WERI-Rb-1 (cell line): ENCODE data around the gene PACS1.

Source experiments
- DNase-seq: peaks from one replicate; pipeline ENCODE4 v3.0.0-alpha.2; 2020
- H3K27ac ChIP-seq: fragments of 250-450 bp; sonication (Bioruptor Pico); 2 replicates; pipeline ENCODE4 v1.5.1; 2020; ENCODE audit warnings: mild to moderate bottlenecking, moderate library complexity
- H3K27me3 ChIP-seq: fragments of 250-450 bp; sonication (Bioruptor Pico); 2 replicates; pipeline ENCODE4 v1.5.1; 2021; ENCODE audit warnings: mild to moderate bottlenecking, low read depth, moderate library complexity; ENCODE audit not compliant: insufficient read depth, severe bottlenecking
- H3K36me3 ChIP-seq: fragments of 250-450 bp; sonication (Bioruptor Pico); 2 replicates; pipeline ENCODE4 v1.5.1; 2020; ENCODE audit warnings: mild to moderate bottlenecking, moderate library complexity
- H3K4me3 ChIP-seq: 2 replicates; pipeline ENCODE4 v1.5.1; 2011; ENCODE audit warnings: low read depth, mild to moderate bottlenecking, control low read depth, low read length
- H3K9me3 ChIP-seq: fragments of 250-450 bp; sonication (Bioruptor Pico); 2 replicates; pipeline ENCODE4 v1.5.1; 2021; ENCODE audit warnings: mild to moderate bottlenecking, moderate library complexity; ENCODE audit not compliant: severe bottlenecking
- TF ChIP-seq, protein P1 (sequence below): IDR thresholded peaks from 2 replicates; pipeline ENCODE4 v1.5.1; 2011; ENCODE audit warnings: low read depth, mild to moderate bottlenecking, control low read depth, inconsistent platforms, low read length

The PACS1 gene

GRCh38 chr11:66263785-66264184 lies 193.7 kb downstream of the PACS1 start:
- Histone ChIP-seq H3K27ac (no peak overlapping the region), H3K4me3 (no peak overlapping the region), H3K27me3 (no peaks in the 10 kb centered on the region), H3K9me3 (no peaks in the 10 kb centered on the region), H3K36me3 (peaks cover 70% of the 10 kb centered on the region)
- TF ChIP-seq, protein P1, sequence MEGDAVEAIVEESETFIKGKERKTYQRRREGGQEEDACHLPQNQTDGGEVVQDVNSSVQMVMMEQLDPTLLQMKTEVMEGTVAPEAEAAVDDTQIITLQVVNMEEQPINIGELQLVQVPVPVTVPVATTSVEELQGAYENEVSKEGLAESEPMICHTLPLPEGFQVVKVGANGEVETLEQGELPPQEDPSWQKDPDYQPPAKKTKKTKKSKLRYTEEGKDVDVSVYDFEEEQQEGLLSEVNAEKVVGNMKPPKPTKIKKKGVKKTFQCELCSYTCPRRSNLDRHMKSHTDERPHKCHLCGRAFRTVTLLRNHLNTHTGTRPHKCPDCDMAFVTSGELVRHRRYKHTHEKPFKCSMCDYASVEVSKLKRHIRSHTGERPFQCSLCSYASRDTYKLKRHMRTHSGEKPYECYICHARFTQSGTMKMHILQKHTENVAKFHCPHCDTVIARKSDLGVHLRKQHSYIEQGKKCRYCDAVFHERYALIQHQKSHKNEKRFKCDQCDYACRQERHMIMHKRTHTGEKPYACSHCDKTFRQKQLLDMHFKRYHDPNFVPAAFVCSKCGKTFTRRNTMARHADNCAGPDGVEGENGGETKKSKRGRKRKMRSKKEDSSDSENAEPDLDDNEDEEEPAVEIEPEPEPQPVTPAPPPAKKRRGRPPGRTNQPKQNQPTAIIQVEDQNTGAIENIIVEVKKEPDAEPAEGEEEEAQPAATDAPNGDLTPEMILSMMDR = no peak
- no peak for DNase-seq

DNA sequence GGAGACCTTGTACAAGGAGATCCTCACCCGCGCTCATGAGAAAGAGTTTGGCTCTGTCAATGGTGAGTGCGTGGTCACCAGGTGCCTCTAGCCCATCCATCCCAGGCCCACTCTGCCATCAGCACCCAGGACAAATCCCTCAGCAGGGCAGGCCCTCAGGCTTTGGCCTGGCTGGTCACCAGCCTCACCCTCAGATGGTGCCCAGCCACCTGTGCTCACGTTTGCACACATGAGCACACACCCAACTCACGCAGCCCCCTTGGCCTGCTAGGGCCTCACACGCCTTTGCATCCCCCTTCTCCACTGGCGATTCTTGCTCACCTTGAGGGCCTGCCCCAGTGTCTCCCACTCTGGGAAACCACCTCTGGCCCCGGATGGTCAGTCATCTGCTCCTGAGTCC lies 194.3 kb downstream of the PACS1 start:
- H3K27me3 ChIP-seq = no peaks in the 10 kb centered on the region
- no peak overlapping the region for H3K27ac ChIP-seq
- TF ChIP-seq, protein P1 = no peak
- H3K4me3 ChIP-seq = no peak overlapping the region
- peaks cover 64% of the 10 kb centered on the region for H3K36me3 ChIP-seq
- H3K9me3 ChIP-seq = no peaks in the 10 kb centered on the region
- no peak for DNase-seq

GRCh38 chr11:66264914-66265313 lies 194.8 kb downstream of the PACS1 start:
- H3K36me3 ChIP-seq = peaks cover 60% of the 10 kb centered on the region
- TF ChIP-seq, protein P1 = peak; percentile 68

DNA sequence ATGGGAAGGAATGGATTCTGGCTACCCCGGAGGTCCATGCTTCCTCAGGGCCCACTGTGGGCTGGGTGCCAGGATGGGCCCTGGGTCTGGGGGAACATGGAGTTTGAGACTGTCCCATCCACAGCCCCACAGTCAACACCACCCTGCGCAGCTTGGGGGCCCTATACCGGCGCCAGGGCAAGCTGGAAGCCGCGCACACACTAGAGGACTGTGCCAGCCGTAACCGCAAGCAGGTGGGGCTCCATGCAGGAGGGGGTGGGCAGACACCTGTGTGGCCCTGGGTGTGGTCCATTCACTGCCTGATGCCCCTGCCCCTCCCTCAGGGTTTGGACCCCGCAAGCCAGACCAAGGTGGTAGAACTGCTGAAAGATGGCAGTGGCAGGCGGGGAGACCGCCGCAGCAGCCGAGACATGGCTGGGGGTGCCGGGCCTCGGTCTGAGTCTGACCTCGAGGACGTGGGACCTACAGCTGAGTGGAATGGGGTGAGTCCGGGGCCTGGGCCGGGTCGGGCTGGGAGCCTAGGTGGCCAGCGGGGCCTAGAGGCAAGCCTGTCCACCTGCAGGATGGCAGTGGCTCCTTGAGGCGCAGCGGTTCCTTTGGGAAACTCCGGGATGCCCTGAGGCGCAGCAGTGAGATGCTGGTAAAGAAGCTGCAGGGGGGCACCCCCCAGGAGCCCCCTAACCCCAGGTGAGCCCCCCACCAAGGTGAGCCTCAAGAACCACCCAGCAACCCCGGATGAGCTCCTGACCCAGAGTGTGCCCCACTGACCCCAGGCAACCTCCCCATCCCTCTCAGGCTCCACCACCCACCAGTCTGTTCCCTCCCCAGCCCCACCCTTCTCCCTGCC lies 195.7 kb downstream of the PACS1 start:
- Histone ChIP-seq H3K9me3 (no peaks in the 10 kb centered on the region), H3K4me3 (no peak overlapping the region), H3K27me3 (no peaks in the 10 kb centered on the region), H3K27ac (no peak overlapping the region), H3K36me3 (peaks cover 60% of the 10 kb centered on the region)
- no peak for DNase-seq
- TF ChIP-seq, protein P1 = no peak

More at GRCh38 chr11:66264914-66265313, 194.8 kb downstream of the PACS1 start:
- H3K9me3 ChIP-seq = no peaks in the 10 kb centered on the region
- H3K27me3 ChIP-seq = no peaks in the 10 kb centered on the region
- DNase-seq = peak; percentile 73
- H3K4me3 ChIP-seq = no peak overlapping the region
- no peak overlapping the region for H3K27ac ChIP-seq

DNA sequence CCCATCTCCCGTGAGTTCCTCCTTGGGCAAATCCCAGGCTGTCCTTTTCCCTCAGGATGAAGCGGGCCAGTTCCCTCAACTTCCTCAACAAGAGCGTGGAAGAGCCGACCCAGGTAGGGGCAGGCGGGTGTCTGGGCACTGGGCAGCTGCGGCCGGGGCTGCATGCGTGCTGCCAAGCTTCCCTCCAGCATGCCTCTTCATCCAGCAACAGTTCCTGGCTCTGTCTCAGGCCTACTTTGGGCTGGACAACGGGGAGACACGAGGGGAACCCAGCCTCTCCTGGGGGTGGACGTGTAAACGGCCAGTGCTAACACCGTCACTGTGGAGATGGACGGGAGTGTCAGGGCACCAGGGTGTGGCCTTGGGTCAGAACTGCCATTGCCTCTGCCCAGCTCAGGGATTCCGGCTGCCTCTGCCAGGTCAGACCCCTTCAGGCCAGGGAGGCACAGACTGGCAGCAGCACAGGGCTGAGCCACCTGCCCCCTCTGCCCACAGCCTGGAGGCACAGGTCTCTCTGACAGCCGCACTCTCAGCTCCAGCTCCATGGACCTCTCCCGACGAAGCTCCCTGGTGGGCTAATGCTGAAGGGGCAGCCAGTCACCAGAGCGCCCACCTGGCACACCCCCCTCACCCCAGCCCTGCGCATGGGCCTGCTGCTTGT lies 196.4 kb downstream of the PACS1 start:
- TF ChIP-seq, protein P1 = no peak
- Histone ChIP-seq H3K9me3 (no peaks in the 10 kb centered on the region), H3K27ac (peak overlapping the region; percentile 65), H3K4me3 (no peak overlapping the region), H3K27me3 (no peaks in the 10 kb centered on the region), H3K36me3 (peaks cover 60% of the 10 kb centered on the region)
- no peak for DNase-seq
